ENCODE data around the gene ITIH5.

- TF ChIP-seq CTCF (conservative IDR thresholded peaks at IDR 0.05; ENCODE audit: low read length) (no peak), EZH2phosphoT487 (IDR thresholded peaks at IDR 0.05; ENCODE audit: borderline replicate concordance) (no peak)
These were observed 154.3 kb downstream of the ITIH5 start for GRCh38 chr10:7512487-7512886.
